Measurements from ENCODE around the gene PLK2. TPM values are rescaled to one million over a fixed set of nuclear protein-coding genes. Genes with fewer than 3 reads are reported as not detected.
A peak's percentile ranks its signal among the peaks of the same experiment; 100 is the strongest.

PLK2 gene
- total RNA-seq, 4 donors from 2014 or later, result 34.9 to 59.3 (median 40.8) TPM

- no peak for TF ChIP-seq POLR2A (IDR thresholded peaks at IDR 0.05)
- no peak for TF ChIP-seq CTCF (IDR thresholded peaks at IDR 0.05)
- 47 to 52% methylated on average over 4 of the region's 4 CpGs for WGBS, 2 donors
- Histone ChIP-seq H3K4me3 (replicated peaks in 1 of 3) (no peak overlapping the region), H3K27ac (no peak overlapping the region), H3K27me3 (no peaks in the 10 kb centered on the region), H3K36me3 (no peaks in the 10 kb centered on the region), H3K9me3 (no peaks in the 10 kb centered on the region), H3K4me1 (no peaks in the 10 kb centered on the region)
- intact Hi-C loops (cut with DNase I), result loop anchor here (10.0 kb wide), 1 partner anchor 582 kb away; no protein-coding TSS in a partner anchor
- no peak for DNase-seq
These were observed 7.1 kb upstream of the PLK2 start for GRCh38 chr5:58466939-58467338.

GRCh38 chr5:58462623-58463230, 2.8 kb upstream of the PLK2 start:
- TF ChIP-seq POLR2A (IDR thresholded peaks at IDR 0.05), result no peak
- peak in 5 of 6 experiments; percentile 30 to 83 (median 62) for TF ChIP-seq CTCF (IDR thresholded peaks at IDR 0.05)
- Histone ChIP-seq H3K4me3 (replicated peaks in 1 of 3) (no peak overlapping the region), H3K27ac (no peak overlapping the region), H3K4me1 (peaks cover 0 to 5% of the 10 kb centered on the region in 2 donors), H3K27me3 (no peaks in the 10 kb centered on the region), H3K36me3 (no peaks in the 10 kb centered on the region), H3K9me3 (no peaks in the 10 kb centered on the region)
- 8 to 11% methylated on average over 4 of the region's 4 CpGs for WGBS, 2 donors
- peak; percentile 14 to 29 for DNase-seq
- intact Hi-C loops (cut with DNase I), result loop anchor here (5.0 to 10.0 kb wide), 4 partner anchors 578 to 1165 kb away; no protein-coding TSS in a partner anchor

- Histone ChIP-seq H3K4me1 (peaks cover 0 to 5% of the 10 kb centered on the region in 2 donors), H3K9me3 (no peaks in the 10 kb centered on the region), H3K27me3 (no peaks in the 10 kb centered on the region), H3K36me3 (peaks cover 0 to 3% of the 10 kb centered on the region in 2 donors), H3K4me3 (replicated peaks in 1 of 3) (no peak overlapping the region), H3K27ac (no peak overlapping the region)
- intact Hi-C loops (cut with DNase I), result loop anchor here (5.0 to 10.0 kb wide), 4 partner anchors 577 to 1165 kb away; no protein-coding TSS in a partner anchor
- DNase-seq, result no peak
- WGBS, 2 donors, result 86 to 88% methylated on average over 3 of the region's 3 CpGs
- no peak for TF ChIP-seq CTCF (IDR thresholded peaks at IDR 0.05)
These were observed 2.3 kb upstream of the PLK2 start for GRCh38 chr5:58462154-58462553.

- 11 to 18% methylated on average over 20 to 23 of the region's 30 CpGs for WGBS, 2 donors
- H3K4me1 ChIP-seq, result peaks cover 0 to 5% of the 10 kb centered on the region in 2 donors
- DNase-seq, result peak; percentile 90 to 92
- peak overlapping the region; percentile 71 to 96 (median 85) for H3K4me3 ChIP-seq (replicated peaks in 1 of 3)
- TF ChIP-seq CTCF (IDR thresholded peaks at IDR 0.05) (peak; percentile 33 to 79 (median 70)), POLR2A (IDR thresholded peaks at IDR 0.05) (no peak)
- H3K36me3 ChIP-seq, result peaks cover 8 to 13% of the 10 kb centered on the region in 2 donors
- no peaks in the 10 kb centered on the region for H3K27me3 ChIP-seq
- intact Hi-C loops (cut with DNase I), result loop anchor here (5.0 to 10.0 kb wide), 4 partner anchors 576 to 1164 kb away; no protein-coding TSS in a partner anchor
- peak overlapping the region; percentile 82 to 95 (median 94) for H3K27ac ChIP-seq
- H3K9me3 ChIP-seq, result no peaks in the 10 kb centered on the region
These were observed 923 bp upstream of the PLK2 start for GRCh38 chr5:58460732-58461286.
